ENCODE data around the gene CBL.

The CBL gene

DNA sequence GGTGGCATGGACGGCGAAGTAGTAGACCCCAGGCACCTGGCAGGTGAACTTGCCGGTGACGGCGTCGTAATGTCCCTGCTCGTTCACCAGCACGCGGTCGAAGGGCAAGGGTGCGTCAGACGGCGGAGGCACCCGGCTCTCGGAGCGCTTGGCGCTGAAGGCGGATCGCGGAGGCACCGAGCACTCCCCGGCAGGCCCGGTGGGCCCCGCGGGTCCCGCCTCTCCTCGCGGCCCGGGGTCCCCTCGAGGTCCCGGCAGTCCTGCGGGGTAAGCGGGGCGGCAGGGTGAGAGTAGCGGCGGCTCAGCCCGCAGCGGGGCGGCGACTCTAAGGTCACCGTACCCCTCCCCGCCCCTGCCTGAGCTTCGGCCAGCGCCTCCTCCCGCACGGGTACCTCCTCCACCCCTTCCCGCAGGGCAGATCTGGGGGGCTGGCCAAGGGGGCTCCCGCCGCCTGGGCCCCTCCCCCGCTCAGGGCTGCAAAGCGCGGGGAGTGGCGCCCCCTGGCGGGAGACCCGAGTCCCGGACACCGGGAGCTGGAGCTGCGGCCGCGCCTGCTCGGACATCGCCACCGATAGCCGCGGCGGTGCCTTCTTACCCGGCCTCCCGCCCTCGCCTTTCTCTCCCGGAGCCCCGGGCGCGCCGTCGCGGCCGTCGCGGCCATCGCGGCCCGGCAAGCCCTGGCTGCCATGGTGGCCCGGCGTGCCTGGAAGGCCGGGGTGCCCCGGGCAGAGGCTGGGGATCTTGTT is 133.6 kb downstream of the CBL start:
- no peak for DNase-seq (ENCODE audit: low read depth)
- peak overlapping the region; percentile 50 for H3K4me3 ChIP-seq (ENCODE audit: low read depth, low read length)

DNA sequence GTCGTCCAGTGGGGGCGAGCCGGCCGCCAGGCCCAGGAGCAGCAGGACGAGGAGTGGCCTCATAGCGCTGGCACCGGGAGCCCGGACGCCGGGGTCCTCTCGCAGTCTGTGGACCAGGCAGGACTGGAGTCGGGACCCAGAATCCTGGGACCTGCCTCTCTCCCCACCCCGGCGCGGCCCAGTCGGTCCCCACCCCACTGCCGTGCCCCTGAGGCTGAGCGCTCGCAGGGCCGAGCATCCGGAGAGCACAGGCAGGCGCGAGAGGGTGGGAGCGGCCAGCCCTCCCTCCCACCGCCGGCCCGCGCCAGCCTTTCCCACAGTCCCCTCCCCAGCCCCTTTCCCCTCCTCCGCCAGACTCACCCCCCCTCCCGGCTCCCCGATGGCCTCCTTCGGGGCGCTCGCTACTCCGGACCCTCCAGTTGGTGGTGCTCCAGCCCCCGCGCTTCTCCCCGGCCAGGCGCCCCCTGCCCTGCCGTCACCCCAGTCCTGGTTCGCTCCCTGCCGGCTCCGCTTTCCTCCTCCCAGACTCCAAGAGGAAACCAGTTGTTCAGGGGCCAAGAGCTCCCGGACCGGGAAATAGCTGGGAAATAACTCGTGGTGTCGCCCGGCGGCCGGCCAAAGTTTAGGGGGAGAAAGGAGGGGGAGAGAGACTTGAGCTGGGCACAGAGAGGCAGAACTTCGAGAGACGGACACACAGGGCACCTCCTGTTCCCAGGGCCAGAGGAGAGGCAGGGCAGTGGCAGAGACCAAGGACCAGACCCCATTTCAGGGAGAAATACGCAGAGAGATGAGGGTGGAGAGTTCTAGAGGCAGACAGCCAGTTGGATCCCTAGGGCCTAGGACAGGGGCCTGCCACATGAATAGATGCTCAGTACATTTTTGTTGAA is 134.4 kb downstream of the CBL start, which contains the start of gene C1QTNF5:
Gene C1QTNF5 (minus strand): TSS at position 549 of the 887 bp plus-strand sequence. CDS start 486 bp downstream, at position 63.
- H3K4me3 ChIP-seq (ENCODE audit: low read depth, low read length): peak within 1 kb of the TSS; percentile 50
- DNase-seq (ENCODE audit: low read depth): no peak

DNA sequence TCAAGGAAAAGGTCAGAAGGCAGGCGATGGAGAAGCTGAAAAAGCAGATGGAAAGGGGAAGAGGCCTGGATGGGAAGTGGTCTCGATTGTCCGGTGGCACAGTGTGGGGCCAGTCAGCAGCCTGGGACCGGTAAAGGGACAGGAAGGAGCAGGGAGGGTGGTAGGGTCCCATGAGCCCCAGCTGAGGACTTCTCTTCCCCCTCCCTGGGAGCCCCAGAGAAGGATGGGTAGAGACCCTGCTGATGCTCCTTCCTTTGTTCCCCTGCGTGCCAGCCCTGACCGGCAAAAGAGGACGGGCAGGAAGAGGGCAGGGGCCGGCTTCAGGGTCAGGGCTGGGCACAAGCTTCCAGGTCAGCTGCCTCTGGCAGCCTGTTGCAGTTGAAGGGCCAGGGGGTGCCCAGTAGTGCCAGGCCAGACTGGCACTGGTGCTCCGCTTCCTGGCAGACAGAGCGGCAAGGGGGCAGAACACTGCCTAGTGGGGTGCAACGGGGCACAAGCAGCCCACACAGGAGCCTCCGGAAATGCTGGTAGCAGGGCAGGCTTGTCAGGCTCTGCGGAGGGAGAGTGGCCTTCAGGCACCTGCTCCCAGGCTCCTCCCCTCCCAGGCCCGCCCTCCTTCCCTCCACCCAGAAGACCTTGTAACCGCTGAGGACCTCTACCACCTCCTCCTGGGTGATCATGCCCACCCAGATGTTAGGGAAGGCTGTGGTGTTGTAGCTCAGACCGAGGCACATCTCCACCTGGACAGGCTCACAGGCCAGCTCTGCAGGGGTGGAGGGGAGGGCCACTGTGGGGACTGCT is 135.3 kb downstream of the CBL start:
- no peak for DNase-seq (ENCODE audit: low read depth)
- peak overlapping the region; percentile 50 for H3K4me3 ChIP-seq (ENCODE audit: low read depth, low read length)

DNA sequence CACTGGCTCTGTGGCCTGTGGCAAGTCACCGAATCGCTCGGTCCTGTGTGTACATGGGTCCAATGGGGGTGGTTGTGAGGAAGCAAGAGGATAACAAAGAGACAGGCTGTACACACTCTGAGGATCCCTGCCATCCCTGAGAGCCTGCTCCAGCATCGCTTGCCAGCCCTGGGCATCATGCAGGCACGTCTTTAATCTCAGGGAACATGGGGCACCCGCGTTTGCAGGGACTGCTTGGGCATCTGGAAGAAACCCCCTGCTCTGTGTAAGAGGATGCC is 135.8 kb downstream of the CBL start:
- no peak overlapping the region for H3K4me3 ChIP-seq (ENCODE audit: low read depth, low read length)
- no peak for DNase-seq (ENCODE audit: low read depth)

DNA sequence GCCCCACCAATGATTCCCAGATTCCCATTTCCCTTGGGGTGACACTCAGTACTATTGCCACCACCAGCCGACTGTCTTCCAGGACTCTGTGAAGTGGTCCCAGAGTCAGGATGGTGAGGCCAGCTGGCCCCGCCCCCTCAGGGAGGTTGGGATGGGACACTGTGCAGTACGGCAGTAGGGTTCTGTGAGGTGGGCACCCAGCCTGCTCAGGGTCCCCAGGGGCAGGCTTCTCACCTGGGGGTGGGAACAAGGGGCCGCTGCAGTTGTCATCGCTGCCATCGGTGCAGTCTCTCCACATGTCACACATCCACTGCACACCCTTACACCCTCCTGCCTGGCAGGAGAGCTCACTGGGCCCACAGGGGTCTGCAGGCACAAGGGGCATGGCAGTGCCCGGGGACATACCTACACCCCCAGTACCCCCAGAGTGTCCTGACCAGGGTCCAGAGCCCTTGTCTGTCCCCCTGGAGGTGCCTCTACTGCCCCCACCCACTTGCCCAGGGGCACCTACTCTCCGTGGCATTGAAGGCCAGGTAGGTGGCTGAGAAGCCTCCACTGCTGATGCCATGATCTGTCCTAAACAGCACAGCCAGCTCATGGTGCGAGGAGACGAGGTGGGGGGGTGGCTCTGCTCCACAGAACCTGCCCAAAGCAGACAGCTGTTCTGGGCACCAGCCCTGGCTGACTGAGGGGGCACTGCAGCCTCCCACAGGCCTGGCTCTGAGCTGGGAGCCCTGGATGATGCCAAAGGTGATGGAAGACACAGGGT is 136.4 kb downstream of the CBL start:
- no peak overlapping the region for H3K4me3 ChIP-seq (ENCODE audit: low read depth, low read length)
- DNase-seq (ENCODE audit: low read depth): no peak

DNA sequence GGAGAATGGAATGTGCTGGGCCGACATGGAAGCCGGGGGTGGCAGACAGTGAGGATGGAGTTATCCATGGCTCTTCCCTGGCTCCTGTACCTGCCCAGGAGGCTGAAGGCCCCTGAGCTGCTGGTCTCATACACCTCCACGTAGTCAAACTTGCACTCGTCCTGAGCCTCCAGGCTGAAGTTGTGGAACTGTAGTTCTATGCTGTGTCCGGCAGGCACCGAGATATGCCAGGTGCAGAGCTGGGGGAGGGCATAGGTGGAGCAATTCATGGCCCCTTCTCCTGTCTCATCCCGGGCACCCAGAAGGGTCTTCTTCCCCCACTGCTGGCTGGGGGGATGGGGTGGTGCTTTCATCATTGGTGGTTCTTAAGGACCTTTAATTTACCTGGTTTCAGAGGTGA is 137.6 kb downstream of the CBL start:
- H3K4me3 ChIP-seq (ENCODE audit: low read depth, low read length): no peak overlapping the region
- no peak for DNase-seq (ENCODE audit: low read depth)

DNA sequence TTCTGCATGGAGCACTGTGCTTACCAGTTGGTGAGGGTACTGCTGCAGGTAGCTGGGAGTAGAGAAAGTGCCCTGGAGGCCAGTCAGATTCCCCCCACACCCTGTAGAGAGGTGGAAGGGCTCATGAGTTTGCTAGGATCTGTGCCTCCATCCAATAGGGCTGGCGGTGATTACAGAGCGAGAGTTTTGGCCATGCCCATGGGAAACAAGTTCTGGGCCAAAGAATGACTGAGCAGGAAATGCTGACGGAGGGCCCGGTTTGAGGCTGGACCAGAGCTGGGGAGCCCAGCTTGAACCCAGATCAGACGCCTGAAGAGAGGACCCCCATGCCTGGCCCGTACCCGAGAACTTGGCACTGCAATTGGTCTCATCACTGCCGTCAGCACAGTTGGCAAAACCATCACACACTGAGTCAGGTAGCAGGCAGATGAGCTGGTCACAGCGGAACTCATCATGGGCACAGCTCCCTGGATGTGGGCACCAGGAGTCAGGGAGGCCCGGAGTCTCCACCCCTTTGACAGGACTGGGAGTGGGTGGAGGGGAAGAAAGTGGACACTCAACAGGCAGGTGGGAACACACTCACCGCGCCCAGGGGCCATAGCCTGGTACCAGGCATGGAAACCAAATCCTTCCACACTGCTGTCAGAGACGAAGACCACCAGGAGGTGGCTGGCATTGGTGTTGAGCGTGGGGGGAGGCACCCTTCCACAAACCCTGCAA is 138.3 kb downstream of the CBL start:
- no peak overlapping the region for H3K4me3 ChIP-seq (ENCODE audit: low read depth, low read length)
- no peak for DNase-seq (ENCODE audit: low read depth)

DNA sequence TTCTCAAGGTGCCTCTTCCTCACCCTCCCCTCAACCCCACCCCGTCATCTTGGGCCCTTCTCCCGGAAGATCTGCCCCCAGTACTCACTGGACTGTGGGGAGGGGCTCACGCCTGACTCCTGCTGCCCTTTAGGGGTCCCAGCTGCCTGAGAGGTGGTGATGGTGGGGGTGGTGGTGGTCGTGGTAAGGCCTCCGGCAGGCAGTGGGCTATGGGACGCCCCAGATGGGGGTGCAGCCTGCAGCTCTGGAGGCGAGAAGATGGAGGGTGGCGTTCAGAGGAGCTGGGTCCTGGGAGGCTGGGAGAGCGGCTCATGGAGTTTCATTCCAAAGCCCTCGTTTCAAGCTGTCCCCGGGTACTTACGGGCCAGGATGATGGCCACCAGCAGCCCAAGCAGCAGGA is 139.5 kb downstream of the CBL start:
- DNase-seq (ENCODE audit: low read depth): no peak
- no peak overlapping the region for H3K4me3 ChIP-seq (ENCODE audit: low read depth, low read length)

DNA sequence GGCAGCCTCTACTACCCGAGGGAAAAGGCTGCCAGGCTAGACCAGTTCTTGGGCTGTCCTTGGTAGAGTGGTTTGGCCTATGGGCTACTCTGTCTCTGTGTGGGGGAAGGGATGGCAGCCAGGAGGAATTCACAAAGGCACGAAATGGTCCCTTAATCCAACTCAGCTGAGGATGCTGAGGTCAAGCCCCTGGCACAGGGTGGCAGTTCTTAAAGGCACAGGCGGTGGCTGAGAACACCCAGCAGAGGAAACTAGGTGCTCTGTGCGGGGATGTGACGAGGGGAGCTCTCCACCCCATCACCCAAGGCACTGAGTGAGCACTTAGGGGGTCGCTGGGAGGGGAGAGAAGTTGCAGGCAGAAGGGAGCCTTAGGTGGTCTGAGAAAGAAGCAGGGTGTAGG is 140.5 kb downstream of the CBL start, which contains the start of gene MFRP:
Gene MFRP (minus strand): TSS at position 101 of the 400 bp plus-strand sequence. CDS start 192 bp downstream, outside the sequence.
- no peak within 1 kb of the TSS for H3K4me3 ChIP-seq (ENCODE audit: low read depth, low read length)
- no peak for DNase-seq (ENCODE audit: low read depth)

DNA sequence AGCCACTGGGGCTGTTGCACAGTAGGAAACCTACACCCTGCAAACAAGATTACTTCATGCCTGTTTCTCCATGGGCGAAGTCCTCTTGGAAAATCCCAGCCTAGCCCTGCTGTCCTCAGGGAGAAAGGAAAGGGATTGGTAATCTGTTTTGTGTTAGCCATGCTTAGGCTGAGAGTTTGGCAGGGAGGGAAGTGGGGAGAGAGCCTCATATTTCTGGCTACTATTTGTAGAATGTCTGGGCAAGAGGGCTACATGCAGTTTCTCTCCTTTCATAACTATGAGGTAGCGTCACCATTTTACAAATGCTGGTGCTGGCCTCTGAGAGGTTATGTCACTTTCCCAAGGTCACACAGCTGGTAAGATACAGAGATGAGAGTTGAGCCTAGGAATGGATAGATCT is 141.1 kb downstream of the CBL start:
- no peak overlapping the region for H3K4me3 ChIP-seq (ENCODE audit: low read depth, low read length)
- DNase-seq (ENCODE audit: low read depth): no peak

DNA sequence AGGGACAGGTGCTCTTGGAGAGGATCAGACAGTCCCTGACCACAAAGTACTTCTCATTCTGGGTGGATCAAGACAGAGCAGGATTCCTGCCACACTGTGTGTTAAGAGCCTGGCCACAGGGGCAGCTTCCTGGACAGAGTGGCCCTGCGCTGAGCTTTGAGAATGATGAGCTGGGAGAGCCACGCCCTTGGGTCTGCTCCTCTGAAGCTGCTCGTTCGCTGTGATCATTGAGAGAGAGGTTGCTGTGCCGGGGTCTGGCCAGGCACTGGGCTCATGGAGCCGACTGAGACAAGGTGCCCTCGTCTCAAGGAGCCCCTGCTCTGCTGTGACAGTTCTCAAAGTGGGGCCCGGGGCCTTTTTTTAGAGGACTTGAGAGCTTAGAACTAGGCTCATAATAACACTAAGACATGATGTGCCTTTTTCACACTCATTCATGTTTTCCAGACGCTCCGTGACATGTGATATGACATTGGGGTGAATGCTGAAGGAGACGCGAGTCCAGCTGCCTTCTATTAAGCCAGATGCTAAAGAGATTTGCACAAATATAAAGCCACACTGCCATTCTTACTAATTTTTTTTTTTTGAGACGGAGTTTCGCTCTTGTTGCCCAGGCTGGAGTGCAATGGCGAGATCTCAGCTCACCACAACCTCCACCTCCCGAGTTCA is 141.9 kb downstream of the CBL start:
- H3K4me3 ChIP-seq (ENCODE audit: low read depth, low read length): no peak overlapping the region
- no peak for DNase-seq (ENCODE audit: low read depth)

DNA sequence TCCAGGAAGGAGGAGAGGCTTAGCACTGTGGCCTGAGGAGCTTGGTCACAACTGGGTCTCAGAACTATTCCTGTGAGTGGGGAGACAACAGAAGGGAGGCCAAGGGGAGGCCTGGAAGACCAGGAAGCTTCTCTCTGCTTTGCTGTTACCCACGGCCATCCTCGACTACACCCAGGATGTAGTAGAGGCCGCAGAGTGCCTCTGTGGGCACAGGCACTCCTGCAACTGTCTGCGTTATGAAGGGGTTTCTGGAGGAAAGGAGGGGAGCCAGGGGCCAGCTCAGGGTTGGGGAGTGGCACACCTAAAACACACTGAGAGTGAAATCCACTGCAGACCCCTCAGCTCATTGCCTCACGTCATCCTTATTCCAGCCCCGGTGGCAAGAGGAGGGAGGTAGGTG is 144.2 kb downstream of the CBL start:
- DNase-seq (ENCODE audit: low read depth): no peak

DNA sequence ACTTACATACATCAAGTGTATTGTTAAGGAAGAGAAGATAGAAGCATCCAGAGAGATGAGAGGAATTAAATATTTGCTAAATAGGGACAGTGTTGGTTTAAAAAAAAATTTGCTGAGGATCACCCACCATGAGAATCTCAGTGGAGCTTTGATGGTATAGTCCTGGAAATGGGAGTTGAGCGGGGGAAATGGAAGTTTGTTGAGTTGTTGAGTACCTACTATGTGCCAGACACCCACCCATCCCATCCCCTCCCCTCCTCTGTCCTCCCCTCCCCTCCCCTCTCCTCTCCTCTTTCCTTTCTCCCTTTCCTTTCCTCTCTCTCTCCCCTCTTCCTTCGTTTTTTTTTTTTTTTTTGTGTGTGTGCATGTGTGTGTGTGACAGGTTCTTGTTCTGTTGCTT is 145.1 kb downstream of the CBL start:
- H3K4me3 ChIP-seq (ENCODE audit: low read depth, low read length): no peak overlapping the region
- DNase-seq (ENCODE audit: low read depth): no peak

More for the DNA sequence above, 144.2 kb downstream of the CBL start:
- no peak overlapping the region for H3K4me3 ChIP-seq (ENCODE audit: low read depth, low read length)

DNA sequence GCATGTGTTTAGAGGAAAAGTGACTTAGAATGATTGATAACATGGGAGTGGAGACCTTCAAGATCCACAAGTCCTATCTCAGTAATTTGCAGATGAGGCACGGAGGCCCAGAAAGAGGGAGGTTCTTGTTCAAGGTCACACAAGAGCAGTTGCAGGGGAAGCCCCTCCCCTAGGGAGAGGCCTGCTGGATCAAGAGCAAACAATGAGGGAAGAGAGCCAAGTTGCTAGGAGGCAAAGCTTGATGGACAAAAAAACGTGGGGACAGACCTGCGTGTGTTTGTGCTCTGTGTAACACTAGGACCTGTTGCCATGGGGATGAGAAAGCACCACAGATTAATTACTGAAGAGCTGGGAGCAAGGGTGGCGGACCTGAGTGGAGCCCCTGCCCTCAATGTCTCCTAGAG is 146.7 kb downstream of the CBL start:
- no peak for DNase-seq (ENCODE audit: low read depth)
- no peak overlapping the region for H3K4me3 ChIP-seq (ENCODE audit: low read depth, low read length)

DNA sequence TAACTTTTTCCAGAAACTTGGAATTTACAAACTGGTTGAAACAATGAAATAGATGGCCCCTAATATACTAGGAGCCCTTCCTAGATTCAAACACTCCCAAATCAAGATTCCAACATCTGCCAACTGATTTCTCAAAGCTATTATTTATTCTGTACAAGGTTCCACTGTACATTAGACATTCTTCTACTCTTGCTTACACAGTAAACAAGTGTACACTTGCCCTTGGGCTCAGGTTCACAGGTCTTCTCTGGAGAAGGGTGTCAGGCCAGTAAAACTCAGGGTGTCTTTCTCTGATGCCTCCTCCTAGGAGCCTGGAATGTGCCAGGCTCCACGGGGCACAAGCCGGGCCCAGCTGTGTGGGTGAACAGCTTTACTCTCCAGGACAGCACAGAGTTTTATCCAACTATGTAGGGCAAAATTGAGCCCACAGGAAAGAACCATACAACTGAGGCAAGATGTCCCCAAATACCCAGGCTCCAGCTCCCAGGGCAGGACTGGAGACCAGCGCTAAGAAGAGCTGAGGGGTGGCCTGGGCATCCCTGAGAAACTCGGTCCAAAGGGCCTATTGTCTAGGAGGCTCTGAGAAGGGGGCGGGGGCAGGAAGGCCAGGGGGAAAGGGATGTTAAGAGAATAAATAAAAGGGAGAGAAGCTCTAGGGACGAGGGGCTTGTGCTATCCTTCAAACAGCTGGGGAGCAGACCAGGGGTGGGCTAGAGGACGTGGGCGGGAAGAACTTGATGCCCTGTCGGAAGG is 149.1 kb downstream of the CBL start:
- H3K4me3 ChIP-seq (ENCODE audit: low read depth, low read length): no peak overlapping the region
- DNase-seq (ENCODE audit: low read depth): no peak

DNA sequence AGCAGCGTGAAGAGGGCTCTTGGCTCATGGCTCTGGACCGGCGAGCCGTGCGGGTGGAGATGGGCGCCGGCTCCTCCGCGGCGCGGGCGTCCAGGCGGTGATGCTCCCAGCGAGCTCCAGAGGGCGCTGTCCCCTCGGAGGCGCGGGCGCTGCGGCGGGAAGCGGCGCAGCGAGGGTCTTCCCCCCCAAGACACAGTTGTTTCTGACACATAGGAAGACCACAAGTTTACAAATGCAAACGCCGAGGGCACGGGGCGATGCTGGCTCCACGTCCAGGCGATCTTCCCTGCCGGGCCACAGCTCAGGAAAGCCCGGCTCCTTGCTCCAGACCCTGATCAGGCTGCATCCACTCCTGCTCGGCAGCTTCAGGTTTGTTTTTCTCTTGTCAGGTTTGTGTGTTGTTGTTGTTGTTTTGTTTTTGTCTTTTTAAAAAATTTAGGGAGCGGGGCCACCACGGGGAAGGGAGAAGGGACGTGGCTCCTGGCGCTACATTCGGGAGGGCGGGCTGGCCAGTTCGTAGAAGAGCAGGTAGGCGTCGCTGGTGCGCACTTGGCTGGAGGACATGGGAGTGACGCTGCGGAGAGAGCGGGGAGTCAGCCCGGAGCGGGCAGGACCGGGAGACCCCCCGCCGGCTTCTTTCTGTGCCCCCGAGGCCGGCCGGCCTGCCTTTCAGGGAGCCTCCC is 150.4 kb downstream of the CBL start:
- H3K4me3 ChIP-seq (ENCODE audit: low read depth, low read length): peak overlapping the region; percentile 49
- DNase-seq (ENCODE audit: low read depth): no peak

DNA sequence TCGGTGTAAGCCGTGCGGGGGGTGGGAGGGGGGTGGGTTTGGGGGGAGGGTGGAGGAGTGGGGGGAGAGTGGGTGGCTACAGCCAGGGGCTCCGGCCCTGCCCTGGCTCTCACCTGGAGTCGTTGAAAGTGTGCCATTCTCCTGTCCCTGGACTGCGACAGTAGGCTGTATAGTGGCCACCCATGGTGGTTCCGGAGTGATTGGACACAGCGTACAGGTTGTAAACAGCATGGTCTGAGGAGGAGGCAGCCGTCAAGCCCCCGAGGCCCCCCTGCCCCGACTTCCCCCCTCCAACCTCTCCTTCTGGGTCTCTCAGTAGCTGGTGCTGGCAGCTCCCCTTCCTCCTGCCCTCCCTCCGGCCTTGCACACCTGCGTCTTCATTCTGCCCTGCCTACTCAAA is 150.9 kb downstream of the CBL start:
- peak overlapping the region; percentile 49 for H3K4me3 ChIP-seq (ENCODE audit: low read depth, low read length)
- no peak for DNase-seq (ENCODE audit: low read depth)

Measured in skeletal muscle cell (primary cell).